Endothelial cell of umbilical vein (primary cell): ENCODE measurements around the gene FEN1. TPM values are rescaled to one million over a fixed set of nuclear protein-coding genes. Genes with fewer than 3 reads are reported as not detected.

Experiments
- BruUV-seq: library from RNA; stranded (reverse); fragments of 400-500 nt; replicated peaks from 2 replicates; lab custom pipeline; 2021; lab: Mats Ljungman, UMichigan
- CTCF ChIA-PET: fragments of 300-600, 350-600 bp; sonication (Branson Sonifier 250); formaldehyde crosslinking; loops from one replicate; lab custom pipeline; 2021; ENCODE audit warnings: antibody characterized with exemption, inconsistent platforms; lab: Charles Lee
- POLR2A ChIA-PET: fragments of 300-600, 350-600 bp; sonication (Branson Sonifier 250); formaldehyde crosslinking; loops from one replicate; lab custom pipeline; 2021; ENCODE audit warnings: antibody characterized with exemption, inconsistent platforms; lab: Charles Lee
- DNase-seq: peaks from one replicate; pipeline ENCODE4 v3.0.0-alpha.2; 2011; ENCODE audit warnings: low read depth, low spot score
- FAIRE-seq: peaks from 2 replicates; lab custom pipeline; 2011; peaks lifted over from hg19 to GRCh38; lab: Jason Lieb, UNC
- H2AFZ ChIP-seq: 2 replicates; pipeline ENCODE4 v1.6.0; 2012; ENCODE audit warnings: low read depth, low read length, control low read depth, inconsistent platforms
- H3K27ac ChIP-seq: 2 replicates; pipeline ENCODE4 v1.5.1; 2011; ENCODE audit warnings: low read depth, mild to moderate bottlenecking, control low read depth, low read length, moderate library complexity; ENCODE audit not compliant: insufficient read depth
- H3K27me3 ChIP-seq, 2 experiments: 2 replicates each; pipeline versions ENCODE4 v1.6.0 to v1.6.1; 2011; ENCODE audit warnings: low read length in 2 of 2, mixed read lengths in 1 of 2; ENCODE audit not compliant: control insufficient read depth in 2 of 2, insufficient read depth in 2 of 2
- H3K36me3 ChIP-seq, 2 experiments: 2 replicates in 1 of 2; 3 replicates in 1 of 2; pipeline ENCODE4 v1.5.1; 2011; ENCODE audit warnings: low read length in 2 of 2, mild to moderate bottlenecking in 1 of 2, moderate library complexity in 1 of 2; ENCODE audit not compliant: control insufficient read depth in 2 of 2, insufficient read depth in 2 of 2; ENCODE audit errors: extremely low read depth in 1 of 2
- H3K4me1 ChIP-seq: 3 replicates; pipeline ENCODE4 v1.5.1; 2011; ENCODE audit warnings: mild to moderate bottlenecking, low read length; ENCODE audit not compliant: control insufficient read depth, insufficient read depth; ENCODE audit errors: extremely low read depth
- H3K4me2 ChIP-seq: 2 replicates; pipeline ENCODE4 v1.6.1; 2011; ENCODE audit warnings: low read length, control low read depth, mixed read lengths; ENCODE audit not compliant: insufficient read depth
- H3K4me3 ChIP-seq, 3 experiments: fragments of 200-600 bp in 1 of 3; sonication (generic), shearing (Covaris generic) in 1 of 3; replicated peaks in 1 of 3; 2 replicates each; pipeline ENCODE4 v1.5.1; 2011 to 2016; ENCODE audit warnings: control low read depth in 3 of 3, low read length in 3 of 3, mild to moderate bottlenecking in 2 of 3, inconsistent platforms in 1 of 3, low read depth in 1 of 3, moderate library complexity in 1 of 3; ENCODE audit not compliant: insufficient read depth in 1 of 3
- H3K79me2 ChIP-seq: 2 replicates; pipeline ENCODE4 v1.6.0; 2012; ENCODE audit warnings: low read length, inconsistent platforms; ENCODE audit not compliant: control insufficient read depth, insufficient read depth
- H3K9ac ChIP-seq: replicated peaks from 2 replicates; pipeline ENCODE3; 2011; ENCODE audit warnings: low read length, control low read depth; ENCODE audit not compliant: insufficient read depth; ENCODE audit errors: extremely low read depth
- H3K9me1 ChIP-seq: replicated peaks from 3 replicates; pipeline ENCODE4 v1.6.0; 2011; ENCODE audit warnings: mild to moderate bottlenecking, low read length; ENCODE audit not compliant: control insufficient read depth, insufficient read depth; ENCODE audit errors: extremely low read depth
- H3K9me3 ChIP-seq: replicated peaks from 2 replicates; pipeline ENCODE4 v1.5.1; 2012; ENCODE audit warnings: low read length, inconsistent platforms; ENCODE audit not compliant: control insufficient read depth, insufficient read depth
- H4K20me1 ChIP-seq: replicated peaks from 2 replicates; pipeline ENCODE3; 2011; ENCODE audit warnings: mild to moderate bottlenecking, low read length; ENCODE audit not compliant: control insufficient read depth, insufficient read depth; ENCODE audit errors: extremely low read depth
- EZH2 ChIP-seq: IDR thresholded peaks from 2 replicates; pipeline ENCODE4 v1.6.1; 2012; ENCODE audit warnings: borderline replicate concordance, low read depth, mild to moderate bottlenecking, moderate library complexity, low read length, inconsistent platforms; ENCODE audit not compliant: severe bottlenecking
- FOS ChIP-seq: IDR thresholded peaks from 2 replicates; pipeline ENCODE4 v1.6.1; 2011; ENCODE audit warnings: mild to moderate bottlenecking, low read length, moderate library complexity, borderline replicate concordance; ENCODE audit not compliant: insufficient read depth
- GATA2 ChIP-seq: IDR thresholded peaks from 2 replicates; pipeline ENCODE4 v1.7.0; 2011; ENCODE audit warnings: low read depth, mild to moderate bottlenecking, moderate library complexity, mixed read lengths, low read length; ENCODE audit not compliant: insufficient read length, insufficient read depth
- JUN ChIP-seq: IDR thresholded peaks from 2 replicates; pipeline ENCODE4 v1.6.1; 2011; ENCODE audit warnings: borderline replicate concordance, low read depth; ENCODE audit not compliant: insufficient read length, insufficient read depth
- MAX ChIP-seq: IDR thresholded peaks from 2 replicates; pipeline ENCODE4 v1.6.1; 2011; ENCODE audit not compliant: insufficient read depth, insufficient read length
- MYC ChIP-seq: IDR thresholded peaks from one replicate; pipeline ENCODE4 v1.6.1; 2011; ENCODE audit warnings: mild to moderate bottlenecking, low read depth, low read length
- POLR2A ChIP-seq: IDR thresholded peaks from 2 replicates; pipeline ENCODE4 v1.6.1; 2012; ENCODE audit warnings: low read depth, mild to moderate bottlenecking, control low read depth, low read length
- POLR2AphosphoS5 ChIP-seq: IDR thresholded peaks from 2 replicates; pipeline ENCODE4 v1.6.1; 2012; ENCODE audit warnings: low read depth, mild to moderate bottlenecking, control low read depth, low read length, moderate library complexity; ENCODE audit not compliant: insufficient read depth
- dilution Hi-C: fragments of 300-500 bp; cut with MboI; formaldehyde crosslinking; loops from one replicate; pipeline ENCODE4 v1.15.0; 2019; ENCODE audit warnings: low sequenced_read_pairs; ENCODE audit not compliant: extremely low pct_ligation_motif_present
- intact Hi-C: fragments of 100-400 bp; cut with micrococcal nuclease; formaldehyde crosslinking; loops from one replicate; pipeline ENCODE4 v1.10.0; 2022
- polyA plus RNA-seq, 4 experiments: library from polyadenylated mRNA; depleted of rRNA in 3 of 4; stranded (reverse) in 3 of 4; unstranded in 1 of 4; fragments of >200 nt; gene quantifications; 2 replicates each; pipeline versions ENCODE4 v1.2.1 to v1.2.3, GENCODE V29; 2011 to 2012; ENCODE audit warnings: missing spikeins in 1 of 4
- total RNA-seq: library from RNA; stranded (reverse); gene quantifications from 2 replicates; pipeline ENCODE4 v1.2.3, GENCODE V29; 2021
- TF ChIP-seq, protein P1 (sequence below), 2 donors: IDR thresholded peaks; 1 replicate in 1 of 2; 2 replicates in 1 of 2; pipeline ENCODE4 v1.5.1; 2011; ENCODE audit warnings: low read length in 2 of 2, mild to moderate bottlenecking in 2 of 2, moderate library complexity in 2 of 2, control low read depth in 1 of 2, inconsistent platforms in 1 of 2, low read depth in 1 of 2; ENCODE audit not compliant: insufficient read depth in 1 of 2; ENCODE audit errors: extremely low read depth in 1 of 2

The FEN1 gene
- total and polyA plus RNA-seq, 2 donors (not counting 3 experiments of a cell fraction or from before 2014, with no cell fraction given): 29.3 to 60.5 TPM

GRCh38 chr11:61781585-61781984, 11.1 kb upstream of the FEN1 start:
- dilution Hi-C loops: no loop called here
- no peaks in the 10 kb centered on the region for H3K27me3 ChIP-seq
- no peak overlapping the region for H2AFZ ChIP-seq
- CTCF ChIA-PET: interaction anchor here (1.7 to 2.3 kb wide), 2 partner anchors 16 to 34 kb away, joined by 7 to 13 read pairs; no protein-coding TSS in a partner anchor
- no peaks in the 10 kb centered on the region for H4K20me1 ChIP-seq
- intact Hi-C loops: no loop called here
- H3K79me2 ChIP-seq: no peaks in the 10 kb centered on the region
- H3K9ac ChIP-seq: no peak overlapping the region
- no TSS peak for BruUV-seq
- H3K4me1 ChIP-seq: no peaks in the 10 kb centered on the region
- H3K4me3 ChIP-seq: no peak overlapping the region
- peaks cover 0 to 18% of the 10 kb centered on the region in 2 experiments for H3K36me3 ChIP-seq
- H3K9me3 ChIP-seq: no peaks in the 10 kb centered on the region
- POLR2A ChIA-PET: no interaction called here
- H3K9me1 ChIP-seq: no peaks in the 10 kb centered on the region
- TF ChIP-seq FOS (no peak), JUN (no peak), MYC (no peak), GATA2 (no peak), POLR2A (no peak), MAX (no peak), POLR2AphosphoS5 (no peak), EZH2 (no peak)
- TF ChIP-seq, protein P1, sequence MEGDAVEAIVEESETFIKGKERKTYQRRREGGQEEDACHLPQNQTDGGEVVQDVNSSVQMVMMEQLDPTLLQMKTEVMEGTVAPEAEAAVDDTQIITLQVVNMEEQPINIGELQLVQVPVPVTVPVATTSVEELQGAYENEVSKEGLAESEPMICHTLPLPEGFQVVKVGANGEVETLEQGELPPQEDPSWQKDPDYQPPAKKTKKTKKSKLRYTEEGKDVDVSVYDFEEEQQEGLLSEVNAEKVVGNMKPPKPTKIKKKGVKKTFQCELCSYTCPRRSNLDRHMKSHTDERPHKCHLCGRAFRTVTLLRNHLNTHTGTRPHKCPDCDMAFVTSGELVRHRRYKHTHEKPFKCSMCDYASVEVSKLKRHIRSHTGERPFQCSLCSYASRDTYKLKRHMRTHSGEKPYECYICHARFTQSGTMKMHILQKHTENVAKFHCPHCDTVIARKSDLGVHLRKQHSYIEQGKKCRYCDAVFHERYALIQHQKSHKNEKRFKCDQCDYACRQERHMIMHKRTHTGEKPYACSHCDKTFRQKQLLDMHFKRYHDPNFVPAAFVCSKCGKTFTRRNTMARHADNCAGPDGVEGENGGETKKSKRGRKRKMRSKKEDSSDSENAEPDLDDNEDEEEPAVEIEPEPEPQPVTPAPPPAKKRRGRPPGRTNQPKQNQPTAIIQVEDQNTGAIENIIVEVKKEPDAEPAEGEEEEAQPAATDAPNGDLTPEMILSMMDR (IDR thresholded peaks at IDR 0.05; ENCODE audit: extremely low read depth in 1 of 2, insufficient read depth in 1 of 2, low read depth in 1 of 2, low read length in 2 of 2): no peak
- FAIRE-seq (no peak), DNase-seq (no peak)
- no peak overlapping the region for H3K4me2 ChIP-seq
- no peak overlapping the region for H3K27ac ChIP-seq
